GM18868 (cell line): ENCODE data around the gene PEX11G.
"Not testable (repeated sequence)": the region's sequence is repeated elsewhere in the genome, so short reads cannot be mapped to it uniquely, and the experiment has no call there.

ENCODE experiments used
- ATAC-seq: cut with Tn5 transposase; IDR thresholded peaks from one replicate; pipeline ENCODE4 v1.9.1; 2021; ENCODE audit warnings: mild to moderate bottlenecking, moderate library complexity; ENCODE audit not compliant: unreplicated experiment

PEX11G gene

GRCh38 chr19:7441468-7442146, 47.2 kb downstream of the PEX11G start:
- ATAC-seq = no peak

- no peak for ATAC-seq
Measured at GRCh38 chr19:7440188-7440975, 48.5 kb downstream of the PEX11G start.

DNA sequence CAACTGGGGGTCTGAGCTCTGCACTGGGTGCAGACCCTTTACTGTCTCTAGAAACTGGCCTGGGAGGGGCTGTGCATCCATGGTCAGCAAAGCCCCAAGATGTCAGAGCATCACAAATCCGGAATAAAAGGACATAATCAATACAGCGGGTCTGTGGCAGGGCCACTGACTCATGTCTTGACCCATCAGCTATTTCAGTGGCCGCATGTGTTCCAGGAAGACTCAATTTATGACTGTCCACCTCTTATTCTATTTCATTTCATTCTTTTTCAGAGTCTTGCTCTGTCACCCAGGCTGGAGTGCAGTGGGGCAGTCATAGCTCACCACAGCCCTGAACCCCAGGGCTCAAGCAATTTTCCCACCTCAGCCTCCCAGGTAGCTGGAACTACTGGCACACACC, 53.2 kb downstream of the PEX11G start:
- no peak for ATAC-seq

DNA sequence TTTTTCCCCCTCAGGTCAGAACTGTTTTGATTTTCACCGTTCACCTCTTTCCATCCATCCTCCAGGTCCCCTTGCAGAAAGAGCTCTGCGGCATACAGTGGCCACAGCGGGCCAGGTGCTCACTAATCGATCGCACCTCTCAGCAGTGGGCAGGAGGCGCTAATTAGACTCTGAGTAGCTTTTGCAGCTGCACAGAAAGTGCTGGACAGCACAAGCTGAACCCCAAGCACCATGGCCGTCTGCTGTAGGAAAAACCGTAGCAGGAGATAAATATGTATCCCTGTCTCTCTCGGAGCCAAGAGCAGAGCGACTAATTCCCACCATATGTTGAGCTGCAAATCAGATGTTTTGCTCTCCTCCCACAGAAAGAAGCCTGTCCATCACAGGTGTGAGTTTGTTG, 54.4 kb downstream of the PEX11G start:
- no peak for ATAC-seq

GRCh38 chr19:7433456-7433855, 55.4 kb downstream of the PEX11G start:
- not testable (repeated sequence) for ATAC-seq

DNA sequence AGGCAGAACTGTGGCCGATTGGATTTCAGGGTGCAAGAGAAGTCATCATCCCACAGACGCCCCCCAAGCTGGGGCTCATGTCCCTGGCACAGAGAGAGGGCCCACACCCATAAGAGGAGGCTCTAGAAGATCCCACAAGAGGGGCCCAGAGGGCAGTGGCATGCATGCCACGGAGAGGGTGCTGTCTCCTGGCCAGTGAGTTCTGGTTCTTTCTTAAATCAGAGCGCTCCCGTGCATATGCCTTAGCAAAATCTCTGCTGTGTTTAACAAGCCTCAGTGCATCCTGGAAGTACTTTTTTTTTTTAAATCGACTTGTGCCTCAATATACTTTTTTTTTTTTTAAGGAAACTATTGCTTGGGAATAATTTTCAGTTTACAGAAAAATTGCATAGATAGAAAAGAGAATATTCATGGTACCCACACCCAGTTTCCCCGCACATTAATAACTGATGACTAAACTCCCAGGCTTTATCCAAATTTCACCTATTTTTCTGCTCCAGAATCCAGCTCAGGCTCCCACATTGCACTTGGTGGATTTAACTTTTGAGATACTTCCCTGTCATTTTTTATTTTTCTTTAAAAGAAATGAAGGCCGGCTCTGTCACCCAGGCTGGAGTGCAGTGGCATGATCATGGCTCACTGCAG, 59.1 kb downstream of the PEX11G start:
- ATAC-seq = no peak

DNA sequence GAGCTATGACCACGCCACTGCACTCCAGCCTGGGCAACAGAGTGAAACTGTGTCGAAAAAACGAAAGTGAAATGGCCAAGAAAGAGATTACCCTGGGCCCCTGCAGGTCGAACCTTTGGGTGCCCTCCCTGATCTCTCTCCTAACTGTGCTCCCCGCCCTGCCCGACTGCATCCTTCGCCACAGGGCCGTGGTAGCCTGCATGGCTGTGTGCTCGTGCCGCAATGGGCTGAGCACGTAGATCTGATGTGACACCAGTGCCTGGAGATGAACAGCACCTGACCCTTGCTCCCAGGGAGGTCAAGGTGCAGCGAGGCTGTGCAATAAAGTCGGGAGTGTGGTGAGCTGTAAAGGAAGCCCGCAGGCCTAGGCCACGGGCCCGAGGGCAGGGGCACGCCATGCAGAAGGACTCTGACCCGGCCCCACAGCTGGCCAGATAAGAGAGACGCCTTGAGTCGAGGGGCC, 60.2 kb downstream of the PEX11G start:
- no peak for ATAC-seq

GRCh38 chr19:7427944-7428343, 60.9 kb downstream of the PEX11G start:
- ATAC-seq = no peak

- ATAC-seq = no peak
Measured at GRCh38 chr19:7426986-7427385, 61.8 kb downstream of the PEX11G start.
